Activated T-cell treated with anti-CD3 and anti-CD28 coated beads, Interleukin-2, amount 50 U/mL, for 4 hours (primary cell): ENCODE results near the gene PRSS38. TPM values are rescaled to one million over a fixed set of nuclear protein-coding genes. Genes with fewer than 3 reads are reported as not detected.

Experiments used
- total RNA-seq, 3 donors: library from RNA; stranded (reverse); gene quantifications; one replicate each; pipeline ENCODE4 v1.2.1, GENCODE V29; 2021

PRSS38 gene
- total RNA-seq, 3 donors from 2014 or later = not detected

Other genes starting within 250 kb of the PRSS38 start
- gene JMJD4, start 80.4 kb upstream of the PRSS38 start, total RNA-seq = 10 to 100 TPM; 42.2 to 49.0 (median 45.4) TPM
- gene SNAP47, start 80.2 kb upstream of the PRSS38 start, total RNA-seq = 10 to 100 TPM; 28.9 to 30.0 (median 29.6) TPM
- under 1 TPM; 0.05 to 0.08 (median 0.05) TPM for gene WNT9A, start 132.3 kb downstream of the PRSS38 start, total RNA-seq
- not detected for gene WNT3A, start 191.3 kb downstream of the PRSS38 start, total RNA-seq